ENCODE data around the gene HHIPL1.
"Not testable (repeated sequence)": the region's sequence is repeated elsewhere in the genome, so short reads cannot be mapped to it uniquely, and the experiment has no call there.

The HHIPL1 gene

DNA sequence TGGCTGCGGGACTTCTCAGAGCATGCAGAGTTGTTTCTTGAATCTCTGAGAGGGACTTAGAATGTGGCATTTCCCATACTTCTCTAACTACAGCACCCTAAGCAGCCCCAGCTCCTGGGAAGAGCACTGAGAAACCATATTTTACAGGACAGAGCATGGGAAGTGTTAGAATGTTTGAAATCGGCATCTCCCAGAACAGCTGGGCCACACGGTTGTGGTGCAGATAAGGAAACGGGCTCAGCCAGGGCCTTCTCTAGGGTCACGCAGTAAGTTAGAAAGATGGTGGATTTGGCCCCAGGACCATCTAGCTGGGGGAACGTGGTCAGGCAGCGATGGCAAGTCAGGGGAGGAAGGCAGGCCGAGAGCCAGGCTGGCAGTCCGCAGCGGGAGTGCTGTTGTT lies 10.5 kb upstream of the HHIPL1 start:
- FAIRE-seq: no peak
- DNase-seq (ENCODE audit: low spot score): no peak

DNA sequence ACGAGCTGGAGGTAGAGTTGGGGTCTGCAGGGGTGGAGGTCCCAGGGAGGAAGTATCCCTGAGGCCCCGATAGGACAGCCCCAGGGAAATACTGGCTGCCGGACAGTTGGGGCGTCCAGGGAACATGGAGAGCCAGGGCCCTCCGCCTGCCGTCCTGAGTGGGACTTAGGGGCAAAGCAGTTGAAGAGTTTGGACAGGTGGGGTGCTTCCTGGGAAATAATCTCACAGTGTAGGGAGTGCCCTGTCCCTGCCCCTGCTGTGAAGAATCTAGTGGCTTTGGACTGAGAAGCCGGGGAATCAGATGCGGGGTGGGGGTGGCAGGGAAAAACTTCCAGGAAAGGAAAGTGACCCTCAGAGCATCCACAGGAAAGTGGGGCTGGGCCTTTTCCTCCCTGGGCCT lies 9.8 kb upstream of the HHIPL1 start:
- no peak for DNase-seq (ENCODE audit: low spot score)
- no peak for FAIRE-seq

DNA sequence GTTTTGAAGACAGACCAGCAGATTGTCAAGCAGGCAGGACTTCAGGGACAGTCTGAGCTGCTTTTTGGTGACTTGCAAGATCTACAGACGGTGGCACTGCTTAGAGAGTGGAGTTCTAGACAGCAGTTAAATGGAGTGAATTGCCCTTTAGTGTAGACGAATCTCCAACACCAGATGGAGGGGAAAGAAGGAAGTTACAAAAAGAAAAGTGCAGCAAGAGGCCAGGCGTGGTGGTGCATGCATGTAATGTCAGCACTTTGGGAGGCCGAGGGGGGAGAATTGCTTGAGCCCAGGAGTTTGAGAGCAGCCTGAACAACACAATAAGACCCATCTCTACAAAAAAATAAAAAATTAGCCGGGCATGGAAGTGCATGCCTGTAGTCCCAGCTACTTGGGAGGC lies 8.4 kb upstream of the HHIPL1 start:
- FAIRE-seq: no peak
- DNase-seq (ENCODE audit: low spot score): no peak

DNA sequence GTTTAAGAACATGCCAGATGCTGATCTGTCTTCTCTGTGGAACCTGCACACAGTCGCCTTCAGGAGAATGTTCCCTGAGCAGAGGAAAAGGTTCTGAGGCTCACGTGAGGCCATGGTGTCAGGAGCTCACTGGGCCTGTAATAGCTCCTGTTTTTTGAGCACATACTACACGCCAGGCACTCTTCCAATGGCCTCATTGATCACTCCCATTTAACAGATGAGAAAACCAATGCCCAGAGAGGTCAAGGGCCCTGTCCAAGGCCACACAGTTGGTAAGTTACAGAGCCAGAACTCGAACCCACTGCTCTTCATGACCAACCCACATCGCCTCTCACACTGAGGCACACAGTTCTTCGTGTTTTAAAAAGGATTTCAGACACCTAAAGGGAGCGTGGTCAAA lies 7.3 kb upstream of the HHIPL1 start:
- DNase-seq (ENCODE audit: low spot score) (no peak), FAIRE-seq (no peak)

DNA sequence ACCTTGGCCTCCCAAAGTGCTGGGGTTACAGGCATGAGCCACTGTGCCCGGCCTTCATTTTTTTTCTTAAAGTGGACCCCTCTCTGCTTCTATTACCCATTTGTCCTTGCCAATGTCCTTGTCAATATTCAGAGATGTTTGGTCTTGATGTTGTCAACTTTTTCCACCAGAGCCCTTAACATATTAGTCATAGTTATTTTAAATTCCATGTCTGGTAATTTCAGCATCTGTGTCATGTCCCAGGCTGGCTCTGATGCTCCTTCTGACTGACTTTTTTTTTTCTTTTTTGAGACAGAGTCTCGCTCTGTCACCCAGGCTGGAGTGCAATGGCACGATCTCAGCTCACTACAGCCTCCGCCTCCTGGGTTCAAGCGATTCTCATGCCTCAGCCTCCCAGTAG lies 2.2 kb upstream of the HHIPL1 start:
- FAIRE-seq: not testable (repeated sequence)

DNA sequence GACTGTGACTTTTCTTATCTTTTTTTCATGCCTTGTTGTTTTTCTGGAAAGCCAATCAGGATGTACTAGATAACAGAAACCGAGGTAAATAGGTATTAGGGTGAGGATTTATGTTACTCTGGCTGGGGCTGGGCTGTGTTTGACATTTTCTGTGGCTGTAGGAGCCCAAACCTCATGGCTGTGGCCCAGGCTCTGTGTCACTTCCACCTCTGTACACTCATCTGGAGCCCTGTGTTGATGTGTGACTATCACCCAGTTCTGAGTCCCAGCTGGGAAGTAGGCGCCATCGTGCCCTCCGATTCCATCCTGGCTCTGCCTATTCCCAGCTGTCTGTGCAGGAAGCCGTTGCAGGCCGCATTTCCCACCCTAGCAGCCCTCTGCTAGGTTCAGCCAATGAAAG lies 1.6 kb upstream of the HHIPL1 start:
- DNase-seq (ENCODE audit: low spot score): no peak
- FAIRE-seq: no peak

More for the DNA sequence above, 2.2 kb upstream of the HHIPL1 start:
- not testable (repeated sequence) for DNase-seq (ENCODE audit: low spot score)

DNA sequence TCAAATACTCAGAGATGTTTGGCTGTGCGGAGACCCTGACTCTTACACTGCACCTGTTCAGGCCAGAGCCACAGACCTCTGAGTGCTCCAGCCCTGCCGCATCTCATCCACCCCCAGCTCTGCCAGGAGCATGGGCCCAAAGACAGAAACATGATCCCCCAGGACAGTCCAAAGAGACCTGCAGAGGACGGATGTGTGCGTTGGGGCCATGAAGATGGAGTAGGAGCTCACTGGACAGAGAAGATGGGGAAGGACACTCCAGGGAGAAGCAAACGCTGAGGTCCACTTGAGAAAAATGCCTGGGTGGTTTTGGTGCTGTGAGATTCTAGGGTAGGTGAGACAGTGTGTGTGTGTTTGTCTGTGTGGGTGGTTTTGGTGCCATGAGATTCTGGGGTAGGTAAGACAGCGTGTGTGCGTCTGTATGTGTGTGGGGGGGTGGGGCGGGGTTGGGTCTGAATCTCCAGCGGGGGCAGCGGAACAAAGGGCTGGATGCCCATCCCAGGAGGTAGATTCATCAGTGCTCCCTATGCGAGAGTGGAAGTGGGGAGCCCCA lies 818 bp upstream of the HHIPL1 start:
- no peak for DNase-seq (ENCODE audit: low spot score)
- FAIRE-seq: no peak

DNA sequence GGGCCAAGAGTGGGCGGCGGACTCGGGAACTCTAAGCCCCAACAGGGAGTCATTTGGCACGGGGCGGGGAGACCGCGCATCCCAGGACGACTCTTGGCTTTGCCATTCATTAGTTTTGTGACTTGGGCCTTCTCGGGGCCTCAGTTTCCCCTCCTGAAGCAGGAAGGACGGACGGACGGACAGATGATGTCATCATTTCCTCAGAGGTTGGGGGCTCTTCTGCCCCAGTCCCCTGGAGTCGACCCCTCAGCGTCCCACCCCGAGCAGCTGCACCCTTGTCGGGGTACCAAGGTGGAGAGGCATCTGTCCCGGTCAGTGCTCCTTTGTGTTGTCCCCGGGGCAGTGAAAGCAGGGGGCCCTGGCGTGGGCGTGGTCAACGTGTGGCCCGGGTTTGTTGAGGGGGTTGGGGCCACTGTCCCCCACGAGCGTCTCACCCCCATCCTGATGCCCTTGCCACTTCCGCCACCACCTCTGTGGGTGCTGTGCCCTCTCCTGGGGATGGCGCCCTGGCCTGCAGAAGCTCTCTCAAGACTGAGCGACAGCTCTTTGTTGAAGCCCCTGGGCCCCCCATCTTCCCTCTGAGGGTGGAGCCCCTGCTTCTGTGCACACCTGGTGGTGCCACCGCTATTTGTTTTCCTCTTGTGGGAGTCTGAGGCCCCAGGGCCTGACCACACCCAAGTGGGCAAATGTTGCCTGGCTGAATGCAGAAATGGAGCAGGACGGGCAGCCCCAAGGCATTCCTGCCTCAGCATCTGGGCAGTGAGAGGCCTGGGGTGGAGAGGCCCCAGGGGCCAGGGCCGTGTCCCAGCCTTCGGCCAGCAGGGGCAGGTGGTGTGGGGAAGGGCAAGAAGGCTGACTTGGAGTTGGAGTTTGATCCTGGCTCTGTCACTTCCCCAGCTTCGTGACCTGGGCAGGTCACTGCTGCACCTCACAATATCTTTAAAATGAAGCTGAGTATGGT lies 896 bp downstream of the HHIPL1 start:
- no peak for DNase-seq (ENCODE audit: low spot score)
- FAIRE-seq: no peak

DNA sequence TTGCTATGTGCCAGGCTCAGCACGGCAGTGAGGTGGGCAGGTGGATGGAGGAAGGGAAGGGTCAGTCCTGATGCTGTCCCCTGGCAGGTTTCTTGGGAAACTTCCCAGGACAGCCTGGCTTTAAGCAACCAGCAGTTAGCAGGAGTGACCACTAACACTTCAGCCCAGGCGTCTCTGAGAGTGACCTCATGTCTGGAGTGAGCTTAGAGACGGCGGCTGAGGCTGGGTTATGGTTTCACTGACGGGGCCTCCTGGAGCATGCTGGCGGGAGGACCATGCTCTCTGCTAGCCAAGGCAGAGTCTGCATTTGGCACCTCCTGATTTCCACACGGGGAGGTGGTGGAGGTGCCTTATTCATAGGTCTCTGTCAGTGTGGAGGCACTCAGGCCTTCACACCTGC lies 2.5 kb downstream of the HHIPL1 start:
- no peak for FAIRE-seq
- DNase-seq (ENCODE audit: low spot score): no peak

DNA sequence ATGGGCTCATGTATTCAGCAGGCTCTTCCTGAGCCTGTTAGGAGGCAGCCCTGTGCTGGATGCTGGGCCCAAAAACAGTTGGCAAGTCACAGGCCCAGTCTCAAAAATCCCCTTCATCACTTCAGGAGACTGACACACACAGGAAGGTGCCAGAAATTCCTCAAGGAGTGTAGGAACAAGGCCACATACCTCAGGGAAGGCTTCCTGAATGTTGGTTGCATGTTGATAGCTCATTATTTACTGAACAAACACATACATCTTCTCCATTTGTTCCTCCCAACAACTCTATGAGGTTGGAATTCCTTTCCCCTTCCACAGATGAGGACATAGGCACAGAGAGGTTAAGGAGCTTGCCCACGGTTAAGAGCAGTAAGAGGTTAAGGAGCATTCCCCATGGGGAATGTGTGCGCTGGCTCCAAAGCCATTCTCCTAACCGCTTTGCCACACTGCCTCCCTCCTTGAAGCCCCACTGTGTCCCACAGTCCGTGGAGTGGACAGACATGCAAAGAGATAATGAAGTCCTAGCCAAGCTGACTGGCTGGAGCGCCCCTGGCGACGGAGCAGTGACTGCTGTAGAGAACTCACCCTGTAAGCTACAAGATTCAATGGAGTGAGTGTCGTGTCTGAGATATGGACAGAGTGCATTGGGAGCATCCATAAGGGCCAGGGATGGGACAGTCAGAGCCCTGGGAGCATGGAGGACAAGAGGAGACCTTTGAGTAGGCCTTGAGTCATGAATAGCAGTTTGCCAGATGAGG lies 3.3 kb downstream of the HHIPL1 start:
- FAIRE-seq (no peak), DNase-seq (ENCODE audit: low spot score) (no peak)

DNA sequence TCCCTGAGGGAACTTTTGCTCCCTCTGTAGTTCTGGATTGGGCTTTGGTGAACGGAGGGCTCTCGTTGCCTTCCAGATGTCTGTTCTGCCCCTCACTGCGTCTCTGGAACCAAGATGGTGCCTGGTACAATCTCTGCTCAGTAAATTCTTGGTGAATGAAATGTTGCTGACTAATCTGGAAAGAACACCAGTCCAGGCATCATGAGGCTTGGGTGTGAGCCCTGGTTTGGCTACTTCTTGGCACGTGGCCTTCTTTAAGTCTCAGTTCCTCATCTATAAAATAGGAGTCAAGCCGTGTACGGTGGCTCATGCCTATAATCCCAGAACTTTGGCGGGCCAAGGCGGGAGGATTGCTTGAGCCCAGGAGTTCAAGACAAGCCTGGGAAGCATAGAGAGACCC lies 4.3 kb downstream of the HHIPL1 start:
- FAIRE-seq: no peak
- DNase-seq (ENCODE audit: low spot score): no peak

DNA sequence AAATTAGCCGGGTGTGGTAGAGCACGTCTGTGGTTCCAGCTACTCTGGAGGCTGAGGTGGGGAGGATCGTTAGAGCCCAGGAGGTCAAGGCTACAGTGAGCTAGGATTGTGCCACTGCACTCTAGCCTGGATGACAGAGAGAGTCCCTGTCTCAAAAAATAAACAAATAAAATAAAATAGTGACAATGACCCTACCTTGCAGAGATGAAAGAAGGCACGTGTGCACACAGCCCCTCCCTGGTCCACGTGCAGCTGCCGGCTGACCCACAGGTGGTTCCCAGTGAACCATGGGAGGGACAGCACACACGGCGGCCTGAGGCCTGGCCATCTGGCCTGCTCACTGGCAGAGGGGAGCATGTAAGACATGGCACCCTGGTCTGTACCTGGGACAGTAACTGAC lies 4.7 kb downstream of the HHIPL1 start:
- DNase-seq (ENCODE audit: low spot score) (no peak), FAIRE-seq (no peak)

DNA sequence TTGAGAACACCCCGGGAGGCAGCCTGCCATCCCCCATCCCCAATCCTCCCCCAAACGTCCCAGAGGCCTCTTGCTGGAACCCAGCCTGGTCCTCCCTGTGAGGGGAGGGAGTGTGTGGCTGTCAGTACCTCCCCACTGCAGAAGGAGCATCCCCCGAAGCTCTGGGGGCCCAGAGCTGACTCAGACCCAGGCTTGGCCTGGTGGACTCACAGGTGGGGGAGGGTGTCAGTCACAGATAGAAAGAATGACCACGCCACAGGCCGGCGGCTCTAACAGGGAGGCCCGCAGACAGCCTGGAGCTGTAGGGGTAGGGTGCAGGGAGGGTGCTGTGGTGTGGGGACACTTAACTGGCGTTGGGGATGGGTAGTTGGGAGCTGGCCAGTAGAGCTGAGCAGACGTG lies 5.3 kb downstream of the HHIPL1 start:
- no peak for FAIRE-seq
- no peak for DNase-seq (ENCODE audit: low spot score)

DNA sequence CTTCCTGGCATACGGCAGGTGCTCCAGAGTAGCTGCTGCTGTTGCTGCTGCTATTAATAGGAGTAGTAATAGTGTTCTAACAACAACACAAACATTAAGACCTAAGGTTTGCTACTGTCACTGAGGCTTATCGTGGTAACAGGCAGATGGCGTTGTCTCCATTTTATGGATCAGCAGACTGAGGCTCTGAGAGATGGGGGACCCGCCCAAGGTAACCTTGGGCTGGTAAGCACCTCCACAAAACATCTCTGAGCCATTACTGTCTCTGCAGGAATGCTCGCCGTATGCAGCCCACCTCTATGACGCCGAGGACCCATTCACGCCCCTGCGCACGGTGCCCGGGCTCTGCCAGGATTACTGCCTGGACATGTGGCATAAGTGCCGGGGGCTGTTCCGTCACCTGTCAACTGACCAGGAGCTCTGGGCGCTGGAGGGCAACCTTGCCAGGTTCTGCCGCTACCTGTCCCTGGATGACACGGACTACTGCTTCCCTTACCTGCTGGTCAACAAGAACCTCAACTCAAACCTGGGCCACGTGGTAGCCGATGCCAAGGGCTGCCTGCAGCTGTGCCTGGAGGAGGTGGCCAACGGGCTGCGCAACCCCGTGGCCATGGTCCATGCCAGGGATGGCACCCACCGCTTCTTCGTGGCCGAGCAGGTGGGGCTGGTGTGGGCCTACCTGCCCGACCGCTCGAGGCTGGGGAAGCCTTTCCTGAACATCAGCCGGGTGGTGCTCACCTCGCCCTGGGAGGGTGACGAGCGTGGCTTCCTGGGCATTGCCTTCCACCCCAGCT lies 7.2 kb downstream of the HHIPL1 start:
- no peak for DNase-seq (ENCODE audit: low spot score)
- no peak for FAIRE-seq

DNA sequence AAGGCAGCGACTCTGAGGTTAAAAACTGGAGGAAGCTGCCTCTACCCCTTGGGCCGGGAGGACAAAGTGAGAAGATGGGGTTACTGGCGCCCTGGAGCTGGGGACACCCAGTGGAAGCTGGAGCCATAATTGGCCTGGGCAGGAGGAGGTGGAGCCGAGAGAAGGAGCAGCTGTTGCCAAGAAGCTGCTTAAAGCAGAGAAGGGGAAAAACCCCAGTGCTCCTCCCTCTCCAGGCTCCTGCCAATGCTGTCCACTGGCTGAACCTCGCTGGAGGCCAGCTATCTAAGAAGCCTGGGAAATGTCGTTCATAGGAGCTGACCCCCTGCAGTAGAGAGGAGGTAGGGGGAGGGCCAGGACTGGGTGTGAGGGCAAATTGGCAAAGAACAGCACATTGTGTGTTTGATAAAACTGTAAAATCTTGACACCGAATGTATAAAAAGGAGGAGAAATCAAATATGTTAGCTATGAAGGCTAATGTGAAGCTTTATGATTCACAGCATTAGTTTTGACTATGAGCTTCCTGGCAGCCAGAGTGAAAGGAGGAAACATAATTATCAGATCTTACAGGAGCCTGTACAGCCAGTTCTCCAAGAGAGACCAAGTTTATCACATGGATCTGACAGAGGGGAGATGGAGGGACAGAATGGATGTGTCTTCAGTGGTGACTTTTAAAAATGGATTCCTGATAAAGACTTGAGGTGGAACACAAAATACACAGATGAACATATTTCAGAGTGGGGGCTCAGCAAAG lies 9.5 kb downstream of the HHIPL1 start:
- DNase-seq (ENCODE audit: low spot score): no peak
- no peak for FAIRE-seq

DNA sequence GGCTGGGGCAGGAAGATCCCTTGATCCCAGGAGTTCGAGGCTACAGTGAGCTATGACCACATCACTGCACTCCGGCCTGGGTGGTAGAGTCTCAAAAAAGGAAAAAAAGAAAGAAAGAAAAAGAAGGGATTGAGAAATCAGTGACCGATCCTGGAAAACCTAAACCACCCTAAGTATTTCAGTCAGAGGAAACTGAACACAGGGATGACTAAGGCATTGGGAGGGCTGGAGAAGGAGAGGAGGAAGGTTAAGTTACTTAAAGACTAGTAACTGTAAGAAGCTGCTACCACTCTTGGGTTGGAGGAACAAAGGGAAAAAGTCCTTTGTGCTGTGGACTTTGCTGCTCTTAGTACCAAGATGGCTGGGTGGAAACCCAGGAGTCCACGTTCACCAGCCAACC lies 10.6 kb downstream of the HHIPL1 start:
- DNase-seq (ENCODE audit: low spot score) (no peak), FAIRE-seq (no peak)

DNA sequence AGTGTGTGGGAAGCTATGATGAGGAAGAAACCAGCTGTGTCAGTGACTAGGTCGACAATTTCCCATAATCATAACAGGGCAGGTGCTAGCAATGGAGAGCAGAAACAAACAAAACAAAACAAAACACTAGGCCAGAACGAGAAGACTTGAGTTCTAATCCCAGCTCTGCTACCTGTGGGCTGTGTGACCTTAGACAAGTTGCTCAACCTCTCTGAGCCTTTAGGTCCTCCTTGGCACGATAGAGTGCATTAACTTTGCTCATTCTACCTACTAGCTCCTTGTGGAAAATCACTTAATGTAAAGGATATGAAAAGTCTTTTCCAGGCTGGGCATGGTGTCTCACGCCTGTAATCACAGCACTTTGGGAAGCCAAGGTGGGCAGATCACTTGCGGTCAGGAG lies 11.2 kb downstream of the HHIPL1 start:
- FAIRE-seq (no peak), DNase-seq (ENCODE audit: low spot score) (no peak)

DNA sequence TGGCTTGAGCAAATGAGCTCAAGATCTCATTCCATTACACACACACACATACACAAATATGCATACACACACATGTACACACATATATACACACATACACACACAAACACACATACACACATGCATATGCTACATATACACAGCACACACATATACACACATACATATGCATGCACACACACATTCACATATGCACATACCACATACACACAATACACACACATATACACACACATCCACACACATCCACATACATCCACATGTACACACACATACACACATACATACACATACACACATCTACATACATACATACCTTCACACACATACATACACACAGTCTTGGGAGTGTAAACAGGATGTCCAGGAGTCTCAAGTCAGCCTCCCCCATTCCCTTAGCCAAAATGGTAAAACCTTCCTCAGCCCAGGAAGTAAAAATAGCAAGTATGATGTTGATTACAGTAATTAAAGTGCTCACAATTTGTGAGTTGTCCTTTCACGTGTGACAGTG lies 12.8 kb downstream of the HHIPL1 start:
- DNase-seq (ENCODE audit: low spot score) (no peak), FAIRE-seq (no peak)

DNA sequence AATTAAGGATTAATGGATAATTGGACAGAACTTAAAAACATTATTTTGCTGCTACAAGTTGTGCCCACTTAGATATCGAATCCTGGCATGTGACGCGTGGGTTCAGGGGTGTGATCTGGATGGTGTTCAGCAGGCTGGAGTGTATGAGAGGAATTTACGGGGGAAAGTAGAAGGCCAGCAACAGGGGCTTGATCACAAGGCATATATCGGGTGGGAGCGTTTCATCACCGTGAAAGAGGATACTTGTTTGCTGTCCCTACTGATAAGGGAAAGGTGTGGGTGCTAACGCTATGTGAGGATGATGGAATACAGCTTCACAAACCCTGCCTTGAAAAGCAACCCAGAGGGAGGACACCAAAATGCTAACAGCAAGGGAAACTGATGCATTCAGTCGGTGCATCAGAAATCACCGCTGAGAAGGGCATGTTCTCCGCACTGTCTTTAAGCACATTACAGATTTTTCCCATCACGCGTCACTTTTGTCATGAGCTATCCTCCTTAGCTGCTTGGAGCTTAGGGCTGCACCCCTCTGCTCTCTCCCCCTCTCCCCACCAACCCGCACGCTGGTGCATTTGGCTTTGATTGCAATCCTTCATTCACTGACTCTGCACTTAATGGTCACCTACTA lies 13.4 kb downstream of the HHIPL1 start:
- no peak for DNase-seq (ENCODE audit: low spot score)
- no peak for FAIRE-seq

DNA sequence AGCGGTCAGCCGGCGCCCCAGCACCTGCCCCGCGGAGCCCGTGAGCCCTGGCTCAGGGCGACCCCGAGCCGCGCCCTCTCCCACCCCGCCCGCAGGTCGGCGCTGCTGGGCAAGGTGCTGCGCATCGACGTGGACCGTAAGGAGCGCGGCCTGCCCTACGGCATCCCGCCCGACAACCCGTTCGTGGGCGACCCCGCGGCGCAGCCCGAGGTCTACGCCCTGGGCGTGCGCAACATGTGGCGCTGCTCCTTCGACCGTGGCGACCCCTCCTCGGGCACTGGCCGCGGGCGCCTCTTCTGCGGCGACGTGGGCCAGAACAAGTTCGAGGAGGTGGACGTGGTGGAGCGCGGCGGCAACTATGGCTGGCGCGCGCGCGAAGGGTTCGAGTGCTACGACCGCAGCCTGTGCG lies 14.4 kb downstream of the HHIPL1 start:
- DNase-seq (ENCODE audit: low spot score): no peak
- no peak for FAIRE-seq

Data from RCC 7860 (cell line).